Measurements from ENCODE around the gene PHKG2. TPM values are rescaled to one million over a fixed set of nuclear protein-coding genes. Genes with fewer than 3 reads are reported as not detected.

PHKG2 gene
- total RNA-seq, 1 experiment from 2014 or later, result 30.9 TPM

GRCh38 chr16:30785126-30786106 lies 37.2 kb downstream of the PHKG2 start:
- no peaks in the 10 kb centered on the region for H3K9me3 ChIP-seq (ENCODE audit: low read length)
- H2AFZ ChIP-seq (ENCODE audit: low read length), result no peak overlapping the region
- H3K27me3 ChIP-seq (ENCODE audit: low read length), result no peaks in the 10 kb centered on the region
- H3K4me3 ChIP-seq (ENCODE audit: low read length), result peak overlapping the region; percentile 88; the same call in 1 of the 2 replicates
- peaks cover 21% of the 10 kb centered on the region for H3K79me2 ChIP-seq (ENCODE audit: low read length)
- peak overlapping the region; percentile 76; the same call in 1 of the 2 replicates for H3K9ac ChIP-seq (ENCODE audit: low read length)
- H3F3A ChIP-seq (ENCODE audit: low read length, unreplicated experiment), result no peaks in the 10 kb centered on the region
- ChIA-PET CTCF (no interaction called here), POLR2A (ENCODE audit: unreplicated experiment) (no interaction called here)
- H3K36me3 ChIP-seq (ENCODE audit: low read depth, low read length), result no peaks in the 10 kb centered on the region
- no peak overlapping the region for H3K27ac ChIP-seq (ENCODE audit: low read length)
- intact Hi-C loops (cut with micrococcal nuclease), result no loop called here
- no peaks in the 10 kb centered on the region for H3K9me2 ChIP-seq (replicated peaks; ENCODE audit: low read length)
- no peaks in the 10 kb centered on the region for H4K20me1 ChIP-seq (ENCODE audit: low read length)
- DNase-seq, result no peak
- H3K4me2 ChIP-seq (ENCODE audit: low read length), result peak overlapping the region; percentile 88
- H3K4me1 ChIP-seq (ENCODE audit: insufficient read depth, low read length), result peaks cover 4% of the 10 kb centered on the region; the same call in 1 of the 2 replicates
- ATAC-seq, result no peak
- TSS peak; percentile 22 for BruUV-seq (replicated peaks)
- TF ChIP-seq EZH2phosphoT487 (IDR thresholded peaks at IDR 0.05; ENCODE audit: borderline replicate concordance, low read length) (no peak), EZH2 (IDR thresholded peaks at IDR 0.05; ENCODE audit: low read length, unreplicated experiment) (no peak), CTCF (conservative IDR thresholded peaks at IDR 0.05; ENCODE audit: low read depth, low read length) (no peak)

- no peak for TF ChIP-seq CTCF (conservative IDR thresholded peaks at IDR 0.05; ENCODE audit: low read depth, low read length)
- no peak for TF ChIP-seq EZH2 (IDR thresholded peaks at IDR 0.05; ENCODE audit: low read length, unreplicated experiment)
- TF ChIP-seq EZH2phosphoT487 (IDR thresholded peaks at IDR 0.05; ENCODE audit: borderline replicate concordance, low read length), result no peak
- no peaks in the 10 kb centered on the region for H3K27me3 ChIP-seq (ENCODE audit: low read length)
- intact Hi-C loops (cut with micrococcal nuclease), result no loop called here
- H4K20me1 ChIP-seq (ENCODE audit: low read length), result no peaks in the 10 kb centered on the region
- peak overlapping the region; percentile 92 for H3K4me2 ChIP-seq (ENCODE audit: low read length)
- CTCF ChIA-PET, result interaction anchor here (1.2 kb wide), 1 partner anchor 19 kb away, joined by 4 read pairs; no protein-coding TSS in a partner anchor
- peaks cover 4% of the 10 kb centered on the region; the same call in 1 of the 2 replicates for H3K4me1 ChIP-seq (ENCODE audit: insufficient read depth, low read length)
- POLR2A ChIA-PET (ENCODE audit: unreplicated experiment), result no interaction called here
- BruUV-seq (replicated peaks), result no TSS peak
- DNase-seq, result peak; percentile 28
- H3K9ac ChIP-seq (ENCODE audit: low read length), result peak overlapping the region; percentile 81
- no peaks in the 10 kb centered on the region for H3K36me3 ChIP-seq (ENCODE audit: low read depth, low read length)
- H3K9me2 ChIP-seq (replicated peaks; ENCODE audit: low read length), result no peaks in the 10 kb centered on the region
- H2AFZ ChIP-seq (ENCODE audit: low read length), result peak overlapping the region; percentile 50; the same call in 1 of the 2 replicates
- ATAC-seq, result peak; percentile 70
- no peak overlapping the region for H3K27ac ChIP-seq (ENCODE audit: low read length)
- H3K9me3 ChIP-seq (ENCODE audit: low read length), result no peaks in the 10 kb centered on the region
- peaks cover 21% of the 10 kb centered on the region for H3K79me2 ChIP-seq (ENCODE audit: low read length)
- H3K4me3 ChIP-seq (ENCODE audit: low read length), result peak overlapping the region; percentile 88
- no peaks in the 10 kb centered on the region for H3F3A ChIP-seq (ENCODE audit: low read length, unreplicated experiment)
Measured at GRCh38 chr16:30786115-30786935, 38.1 kb downstream of the PHKG2 start.
